HG03139 (cell line): ENCODE data around the gene CCT6A.
"Not testable (repeated sequence)": the region's sequence is repeated elsewhere in the genome, so short reads cannot be mapped to it uniquely, and the experiment has no call there.

ENCODE experiments used
- ATAC-seq: cut with Tn5 transposase; IDR thresholded peaks from one replicate; pipeline ENCODE4 v1.9.1; 2021; ENCODE audit not compliant: unreplicated experiment

Gene CCT6A

DNA sequence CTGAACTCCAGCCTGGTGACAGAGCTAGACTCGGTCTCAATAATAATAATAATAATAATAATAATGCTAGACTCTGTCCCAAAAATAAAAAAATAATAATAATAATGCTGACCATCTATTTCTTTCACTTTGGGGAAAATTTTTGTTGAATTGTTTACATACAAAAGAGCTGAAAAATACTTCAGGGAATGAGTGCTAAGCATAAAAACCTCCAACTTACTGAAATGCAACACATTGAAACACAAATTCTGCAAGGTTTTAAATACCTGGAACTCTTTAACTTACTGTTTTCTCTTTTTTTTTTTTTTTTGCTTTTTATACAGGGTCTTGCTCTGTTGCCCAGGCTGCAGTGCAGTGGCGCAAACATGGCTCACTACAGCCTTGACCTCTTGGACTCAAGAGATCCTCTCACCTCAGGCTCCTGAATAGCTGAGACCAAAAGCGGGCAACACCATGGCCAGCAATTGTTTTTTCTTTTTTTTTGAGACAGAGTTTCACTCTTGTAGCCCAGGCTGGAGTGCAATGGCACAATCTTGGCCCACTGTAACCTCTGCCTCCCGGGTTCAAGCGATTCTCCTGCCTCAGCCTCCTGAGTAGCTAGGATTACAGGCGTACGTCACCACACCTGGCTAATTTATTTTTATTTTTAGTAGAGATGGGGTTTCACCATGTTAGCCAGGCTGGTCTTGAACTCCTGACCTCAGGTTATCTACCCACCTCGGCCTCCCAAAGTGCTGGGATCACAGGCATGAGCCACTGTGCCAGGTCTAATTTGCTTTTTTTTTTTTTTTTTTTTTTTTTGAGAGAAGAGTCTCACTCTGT, 46.8 kb downstream of the CCT6A start:
- not testable (repeated sequence) for ATAC-seq

DNA sequence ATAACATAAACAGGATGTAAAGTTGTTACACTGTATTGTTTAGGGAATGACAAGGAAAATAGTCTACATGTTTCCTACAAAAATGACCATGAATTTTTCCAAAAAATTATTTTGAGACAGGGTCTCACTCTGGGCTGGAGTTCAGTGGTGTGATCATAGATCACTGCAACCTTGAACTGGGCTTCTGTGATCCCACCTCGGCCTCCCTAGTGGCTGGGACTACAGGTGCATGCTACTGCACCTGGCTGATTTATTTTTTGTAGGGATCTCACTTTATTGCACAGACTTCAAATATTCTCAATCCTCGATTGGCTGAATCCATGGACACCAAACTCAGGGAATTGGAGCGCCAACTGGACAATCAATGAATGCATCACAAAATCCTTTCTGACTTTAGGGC, 48.1 kb downstream of the CCT6A start:
- ATAC-seq, result no peak

- not testable (repeated sequence) for ATAC-seq
Measured at GRCh38 chr7:56104138-56104537, 52.6 kb downstream of the CCT6A start.

GRCh38 chr7:56105508-56105907, 53.9 kb downstream of the CCT6A start:
- ATAC-seq, result no peak

DNA sequence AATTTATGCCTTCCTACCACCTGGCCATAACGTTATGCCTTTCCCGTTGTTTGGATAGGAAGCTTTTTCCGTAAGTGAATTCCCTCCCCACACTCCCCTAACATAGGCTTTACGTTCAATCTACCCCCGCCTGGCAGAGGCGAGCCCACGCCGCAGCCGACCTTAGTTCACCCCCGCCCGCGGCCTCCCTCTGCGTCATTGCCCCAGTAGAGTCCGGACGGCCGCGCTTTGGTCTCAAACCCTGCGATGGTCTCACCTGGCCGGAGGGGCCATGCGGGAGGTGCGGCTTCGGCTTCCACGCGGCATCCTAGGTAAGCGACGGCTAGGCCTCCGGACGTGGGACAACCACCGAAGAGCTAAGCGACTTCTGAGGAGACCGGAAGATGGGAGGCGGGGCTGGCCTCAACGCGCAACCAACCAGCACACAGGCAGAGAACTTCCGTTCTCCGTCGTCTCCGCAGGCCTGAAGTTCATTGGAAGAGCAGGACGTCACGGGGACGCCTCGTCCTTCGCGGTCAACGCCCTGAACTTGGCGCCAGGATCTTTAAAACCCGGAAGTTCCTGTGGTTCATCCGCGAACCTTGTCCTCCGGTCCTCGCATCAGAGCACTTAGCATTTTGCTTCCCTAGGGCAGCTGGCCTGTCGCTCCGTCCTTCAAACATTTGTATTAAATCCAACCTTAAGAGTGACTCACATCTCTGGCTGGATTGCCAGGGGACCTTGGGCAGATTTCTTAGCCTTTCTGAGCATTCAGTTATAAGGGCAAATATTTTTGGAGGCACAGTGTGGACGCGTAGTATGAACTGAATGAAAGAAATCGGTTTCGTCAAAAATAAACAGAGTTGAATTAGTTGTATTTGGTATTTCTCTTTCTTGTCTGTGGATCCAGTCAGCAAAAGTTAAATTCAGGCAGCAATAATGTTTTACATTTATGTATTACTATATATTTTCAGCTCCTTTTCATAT, 54.8 kb downstream of the CCT6A start, which contains the start of gene CHCHD2:
CHCHD2 (minus strand) TSS at position 369 of the 966 bp plus-strand sequence; CDS start at position 306, 63 bp downstream.
- peak; percentile 100 for ATAC-seq

GRCh38 chr7:56107954-56108258, 56.3 kb downstream of the CCT6A start:
- no peak for ATAC-seq

GRCh38 chr7:56110611-56111010, 59.0 kb downstream of the CCT6A start:
- ATAC-seq, result no peak

- not testable (repeated sequence) for ATAC-seq
Measured at GRCh38 chr7:56112244-56112643, 60.7 kb downstream of the CCT6A start.
